K562 (cell line): ENCODE measurements around the gene METAP1D. TPM values are rescaled to one million over a fixed set of nuclear protein-coding genes. Genes with fewer than 3 reads are reported as not detected.

Source experiments
- EWSR1 ChIP-seq: fragments of 450-650 bp; IDR thresholded peaks from 2 replicates; pipeline ENCODE4 v1.6.1; 2018; ENCODE audit warnings: borderline replicate concordance, mild to moderate bottlenecking, low read depth, moderate library complexity; ENCODE audit not compliant: partially characterized antibody
- GTF2F1 ChIP-seq: IDR thresholded peaks from 2 replicates; pipeline ENCODE4 v1.6.1; 2011; ENCODE audit warnings: low read depth, low read length, improper control_type of control experiment
- HSF4 ChIP-seq: fragments of 250-450 bp; sonication (Bioruptor Pico); IDR thresholded peaks from 2 replicates; pipeline ENCODE4 v2.1.2; 2022; ENCODE audit warnings: mild to moderate bottlenecking, moderate library complexity, borderline replicate concordance
- KLF16 ChIP-seq: IDR thresholded peaks from 2 replicates; pipeline ENCODE4 v1.6.1; 2016; ENCODE audit warnings: antibody characterized with exemption
- NUFIP1 ChIP-seq: fragments of 450-650 bp; IDR thresholded peaks from 2 replicates; pipeline ENCODE4 v1.6.1; 2018; ENCODE audit not compliant: partially characterized antibody
- PHB2 ChIP-seq: fragments of 450-650 bp; IDR thresholded peaks from 2 replicates; pipeline ENCODE4 v1.6.1; 2017; ENCODE audit warnings: low read depth
- SMC3 ChIP-seq: conservative IDR thresholded peaks from 2 replicates; pipeline ENCODE4 v1.6.1; 2011; ENCODE audit warnings: low read depth, low read length, improper control_type of control experiment; ENCODE audit not compliant: insufficient read depth
- SOX6 ChIP-seq: fragments of 450-650 bp; IDR thresholded peaks from 2 replicates; pipeline ENCODE4 v1.6.1; 2014; ENCODE audit warnings: mild to moderate bottlenecking
- SRSF1 ChIP-seq: fragments of 200-400 bp; formaldehyde crosslinking; IDR thresholded peaks from 2 replicates; pipeline ENCODE4 v1.6.1; 2017; ENCODE audit warnings: mild to moderate bottlenecking, low read depth, low read length, moderate library complexity
- SRSF7 ChIP-seq: fragments of 200-400 bp; formaldehyde crosslinking; optimal IDR thresholded peaks from 2 replicates; pipeline ENCODE3; 2017; ENCODE audit warnings: mild to moderate bottlenecking, low read depth, low read length
- TCF7 ChIP-seq: sonication (generic); IDR thresholded peaks from 2 replicates; pipeline ENCODE4 v1.6.1; 2016; ENCODE audit warnings: antibody characterized with exemption, borderline replicate concordance
- ZNF224 ChIP-seq: sonication (generic); formaldehyde crosslinking; IDR thresholded peaks from 2 replicates; pipeline ENCODE4 v1.8.0; 2022; ENCODE audit warnings: mild to moderate bottlenecking, missing genetic modification reagents
- ZNF316 ChIP-seq: fragments of 450-650 bp; IDR thresholded peaks from 2 replicates; pipeline ENCODE4 v1.6.1; 2016
- ZNF318 ChIP-seq, 2 experiments: fragments of 450-650 bp; IDR thresholded peaks; 2 replicates each; pipeline ENCODE4 v1.6.1; 2016; ENCODE audit warnings: mild to moderate bottlenecking in 2 of 2, borderline replicate concordance in 1 of 2, low read depth in 1 of 2, moderate library complexity in 1 of 2
- ZNF41 ChIP-seq: fragments of 250-450 bp; sonication (Bioruptor Pico); conservative IDR thresholded peaks from 2 replicates; pipeline ENCODE4 v1.4.0; 2020; ENCODE audit warnings: mild to moderate bottlenecking
- ZNF436 ChIP-seq: fragments of 250-450, 450-650 bp; sonication (Bioruptor Pico); formaldehyde crosslinking; IDR thresholded peaks from 2 replicates; pipeline ENCODE4 v1.7.0; 2020; ENCODE audit warnings: mild to moderate bottlenecking
- polyA plus RNA-seq, 8 experiments: library from polyadenylated mRNA; depleted of rRNA in 4 of 8; stranded (reverse) in 5 of 8; unstranded in 3 of 8; fragments of >200 nt; fragmentation: Nextera tagmentation in 2 of 8; fragmentation: Illumina TruSeq in 1 of 8; extraction: Ambion mirVana in 2 of 8; extraction: Trizol in 1 of 8; gene quantifications; 2 replicates each; pipeline versions ENCODE4 v1.2.1 to v1.2.3, GENCODE V29; 2011 to 2014; ENCODE audit warnings: inconsistent platforms in 1 of 8, missing spikeins in 1 of 8
- total RNA-seq, 7 experiments: library from RNA; depleted of rRNA in 6 of 7; stranded (reverse); fragments of >200 nt in 6 of 7; fragmentation: Illumina TruSeq in 2 of 7; extraction: Trizol in 2 of 7; gene quantifications; 2 replicates each; pipeline versions ENCODE4 v1.2.1 to v1.2.3, GENCODE V29; 2011 to 2021; ENCODE audit warnings: low replicate concordance in 1 of 7
- TF ChIP-seq, protein P1 (sequence below): fragments of 250-450 bp; sonication (Bioruptor Pico); IDR thresholded peaks from 2 replicates; pipeline ENCODE4 v1.4.0; 2020; ENCODE audit warnings: mild to moderate bottlenecking, moderate library complexity
- TF ChIP-seq, protein P2 (sequence below): sonication (generic); formaldehyde crosslinking; IDR thresholded peaks from 2 replicates; pipeline ENCODE4 v1.8.0; 2022; ENCODE audit warnings: missing genetic modification reagents, mild to moderate bottlenecking, borderline replicate concordance

METAP1D gene
- total and polyA plus RNA-seq, 9 of the 15 experiments (the other 6 are each of a cell fraction or from before 2014, with no cell fraction given): 8.0 to 23.4 (median 15.7) TPM

- TF ChIP-seq ZNF318 (IDR thresholded peaks at IDR 0.05; ENCODE audit: borderline replicate concordance in 1 of 2, low read depth in 1 of 2): no peak
- no peak for TF ChIP-seq PHB2
- no peak for TF ChIP-seq GTF2F1
- no peak for TF ChIP-seq SRSF7
- no peak for TF ChIP-seq ZNF316
- no peak for TF ChIP-seq NUFIP1
- TF ChIP-seq, protein P1, sequence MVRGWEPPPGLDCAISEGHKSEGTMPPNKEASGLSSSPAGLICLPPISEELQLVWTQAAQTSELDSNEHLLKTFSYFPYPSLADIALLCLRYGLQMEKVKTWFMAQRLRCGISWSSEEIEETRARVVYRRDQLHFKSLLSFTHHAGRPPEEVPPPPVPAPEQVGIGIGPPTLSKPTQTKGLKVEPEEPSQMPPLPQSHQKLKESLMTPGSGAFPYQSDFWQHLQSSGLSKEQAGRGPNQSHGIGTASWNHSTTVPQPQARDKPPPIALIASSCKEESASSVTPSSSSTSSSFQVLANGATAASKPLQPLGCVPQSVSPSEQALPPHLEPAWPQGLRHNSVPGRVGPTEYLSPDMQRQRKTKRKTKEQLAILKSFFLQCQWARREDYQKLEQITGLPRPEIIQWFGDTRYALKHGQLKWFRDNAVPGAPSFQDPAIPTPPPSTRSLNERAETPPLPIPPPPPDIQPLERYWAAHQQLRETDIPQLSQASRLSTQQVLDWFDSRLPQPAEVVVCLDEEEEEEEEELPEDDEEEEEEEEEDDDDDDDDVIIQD (CRISPR knock-in tag): no peak
- no peak for TF ChIP-seq KLF16
- TF ChIP-seq, protein P2, sequence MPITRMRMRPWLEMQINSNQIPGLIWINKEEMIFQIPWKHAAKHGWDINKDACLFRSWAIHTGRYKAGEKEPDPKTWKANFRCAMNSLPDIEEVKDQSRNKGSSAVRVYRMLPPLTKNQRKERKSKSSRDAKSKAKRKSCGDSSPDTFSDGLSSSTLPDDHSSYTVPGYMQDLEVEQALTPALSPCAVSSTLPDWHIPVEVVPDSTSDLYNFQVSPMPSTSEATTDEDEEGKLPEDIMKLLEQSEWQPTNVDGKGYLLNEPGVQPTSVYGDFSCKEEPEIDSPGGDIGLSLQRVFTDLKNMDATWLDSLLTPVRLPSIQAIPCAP (CRISPR knock-in tag): no peak
- TF ChIP-seq SRSF1: no peak
- TF ChIP-seq TCF7: no peak
- TF ChIP-seq ZNF41 (CRISPR knock-in tag): no peak
- TF ChIP-seq EWSR1: no peak
- no peak for TF ChIP-seq SMC3
- no peak for TF ChIP-seq SOX6
- TF ChIP-seq HSF4 (CRISPR knock-in tag): no peak
- no peak for TF ChIP-seq ZNF436 (CRISPR knock-in tag)
- TF ChIP-seq ZNF224 (CRISPR knock-in tag): no peak
Measured at GRCh38 chr2:172048508-172049503, 49.1 kb downstream of the METAP1D start (continued).
